GM19238 (cell line): Measurements from ENCODE around the gene MICALL1.
"Not testable (repeated sequence)": the region's sequence is repeated elsewhere in the genome, so short reads cannot be mapped to it uniquely, and the experiment has no call there.

Experiments
- DNase-seq: peaks from one replicate; pipeline ENCODE4 v3.0.0; 2011; ENCODE audit warnings: low spot score; ENCODE audit not compliant: insufficient read length

MICALL1 gene

DNA sequence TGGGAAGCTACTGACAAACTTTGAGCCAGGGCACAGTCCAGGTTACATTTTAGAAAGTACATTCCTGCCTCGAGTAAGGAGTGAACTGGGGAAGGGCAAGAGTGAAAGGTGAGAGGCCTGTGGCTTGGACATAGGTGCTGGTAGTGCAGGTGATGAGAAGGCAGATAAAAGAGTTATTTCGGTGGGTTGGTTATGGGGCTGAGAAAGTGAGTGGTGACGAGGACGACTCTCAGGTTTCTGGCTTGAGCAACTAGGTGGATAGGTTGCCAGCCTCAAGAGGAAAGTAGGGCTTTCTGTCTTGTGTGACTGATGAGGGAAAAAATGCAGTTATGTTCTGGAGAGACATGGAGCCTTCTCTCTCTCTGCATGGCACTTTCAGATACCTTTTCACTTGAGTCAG, 51.1 kb downstream of the MICALL1 start:
- DNase-seq = no peak

DNA sequence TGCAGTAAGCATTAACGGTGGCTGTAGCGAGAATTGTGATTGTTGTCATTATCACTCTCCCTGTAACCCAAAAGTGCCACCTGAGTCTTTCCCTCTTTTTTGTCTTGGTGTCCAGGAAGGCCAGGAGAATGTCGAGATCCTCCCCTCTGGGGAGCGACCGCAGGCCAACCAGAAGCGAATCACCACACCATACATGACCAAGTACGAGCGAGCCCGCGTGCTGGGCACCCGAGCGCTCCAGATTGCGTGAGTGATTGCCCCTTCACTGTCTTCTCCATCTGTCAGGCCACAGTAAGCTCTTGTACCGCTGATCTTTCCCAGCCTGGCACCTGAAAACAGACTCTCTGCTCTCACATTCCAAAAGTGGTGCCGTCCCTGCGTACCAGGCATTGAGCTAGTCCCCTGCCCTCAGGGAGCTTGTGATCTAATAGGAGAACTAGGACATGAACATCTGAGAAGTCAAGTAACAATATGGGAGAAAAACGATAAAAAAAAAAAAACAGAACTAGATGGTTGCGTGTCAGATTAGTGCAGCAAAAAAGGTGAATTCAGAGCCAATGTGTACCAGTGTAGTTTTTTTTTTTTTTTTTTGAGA, 53.2 kb downstream of the MICALL1 start:
- no peak for DNase-seq

DNA sequence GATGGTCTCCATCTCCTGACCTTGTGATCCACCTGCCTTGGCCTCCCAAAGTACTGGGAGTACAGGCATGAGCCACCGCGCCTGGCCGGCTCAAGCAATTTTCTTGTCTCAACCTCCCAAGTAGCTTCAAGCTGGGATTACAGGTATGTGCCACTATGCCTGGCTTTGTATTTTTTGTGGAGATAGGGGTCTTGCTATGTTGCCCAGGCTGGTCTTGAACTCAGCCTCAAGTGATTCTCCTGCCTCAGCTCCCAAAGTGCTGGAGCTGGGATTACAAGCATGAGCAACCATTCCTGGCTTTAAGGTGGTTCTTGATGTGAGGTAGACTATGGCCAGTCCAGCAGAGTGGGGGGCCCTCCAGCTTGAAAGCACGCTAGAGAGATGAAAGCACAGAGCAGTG, 55.0 kb downstream of the MICALL1 start:
- no peak for DNase-seq

DNA sequence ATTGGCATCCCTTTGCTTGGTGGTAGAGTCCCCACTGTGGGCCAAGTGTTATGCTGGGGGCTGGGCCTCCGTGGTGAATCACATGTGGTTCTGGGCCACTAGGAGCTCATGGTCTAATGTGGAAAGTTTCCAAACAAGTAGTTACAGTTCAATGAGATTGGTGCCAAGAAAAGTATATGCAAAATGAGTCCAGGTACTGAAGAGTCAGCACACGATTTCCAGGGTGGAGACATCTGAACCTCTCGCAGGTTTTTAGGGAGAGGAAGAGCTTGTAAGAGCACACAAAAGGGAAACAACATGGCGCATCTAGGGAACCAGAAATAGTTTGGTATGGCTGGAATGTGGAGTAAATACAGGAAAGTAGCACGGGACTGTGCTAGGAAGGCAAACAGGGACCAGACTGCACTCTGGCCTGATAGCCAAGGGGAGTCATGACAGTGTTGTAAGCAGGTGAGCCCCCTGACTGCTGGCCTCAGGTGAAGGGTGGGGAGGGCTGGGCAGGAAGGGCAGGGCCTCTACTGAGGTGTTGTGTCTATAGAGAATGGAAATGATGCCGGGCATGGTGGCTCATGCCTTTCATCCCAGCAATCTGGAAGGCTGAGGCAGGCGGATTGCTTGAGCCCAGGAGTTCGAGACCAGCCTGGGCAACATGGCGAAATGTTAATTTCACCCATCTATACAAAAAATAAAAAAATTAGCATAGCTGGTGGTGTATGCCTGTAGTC, 60.0 kb downstream of the MICALL1 start:
- no peak for DNase-seq

DNA sequence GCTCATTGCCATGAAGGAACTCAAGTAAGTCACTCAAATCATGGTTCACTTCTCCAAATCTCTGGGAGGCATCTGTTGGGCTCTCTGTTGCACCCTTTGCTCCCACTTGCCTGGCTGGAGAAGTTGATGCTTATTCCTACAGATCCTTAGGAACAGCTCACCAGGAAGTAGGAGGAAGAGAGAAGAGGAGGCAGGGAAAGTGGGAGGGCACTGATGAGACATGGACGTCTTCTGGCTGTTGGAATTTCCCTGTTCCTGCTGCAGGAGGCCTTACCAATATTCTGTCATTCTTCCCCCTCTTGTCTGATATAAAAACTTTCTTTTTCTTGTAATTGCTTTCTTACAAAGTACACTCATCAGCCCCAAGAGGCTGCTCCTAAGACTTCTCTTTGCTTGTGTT, 61.0 kb downstream of the MICALL1 start:
- no peak for DNase-seq

DNA sequence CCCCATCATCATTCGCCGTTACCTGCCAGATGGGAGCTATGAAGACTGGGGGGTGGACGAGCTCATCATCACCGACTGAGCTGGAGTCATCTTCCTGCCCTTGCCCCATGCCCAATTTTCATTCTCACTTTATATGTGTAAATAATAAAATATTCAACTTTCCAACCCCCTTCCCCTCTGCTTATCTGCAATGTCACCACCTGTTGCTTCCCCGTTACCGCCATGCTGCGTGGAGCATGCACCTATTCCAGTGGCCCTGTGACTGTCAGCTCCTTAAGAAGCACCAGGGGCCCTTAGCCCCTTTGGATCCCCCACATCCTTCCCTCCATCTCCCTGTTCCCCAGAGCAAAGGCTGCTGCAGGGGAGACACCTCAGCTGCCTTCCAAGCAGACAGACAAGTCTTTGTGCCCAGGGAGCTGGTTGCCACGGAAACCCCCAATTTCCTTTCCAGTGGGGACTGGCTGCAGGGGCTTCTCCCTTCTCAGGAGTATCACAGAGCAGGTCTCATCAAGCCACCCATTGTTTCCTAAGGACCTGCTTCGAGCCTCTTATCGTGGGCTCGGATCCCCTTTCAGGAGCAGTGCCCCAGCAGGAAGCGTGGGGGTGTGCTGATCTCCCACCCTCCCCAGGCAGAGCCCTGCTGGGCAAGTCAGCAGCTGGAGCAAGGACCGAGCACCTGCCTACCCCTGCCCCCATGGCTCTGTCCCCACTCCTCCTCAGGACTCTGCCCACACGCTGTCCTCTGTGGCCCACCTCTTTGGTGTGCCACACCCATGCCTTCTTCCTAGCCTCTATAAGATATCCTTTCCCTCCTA, 61.7 kb downstream of the MICALL1 start:
- DNase-seq = no peak

DNA sequence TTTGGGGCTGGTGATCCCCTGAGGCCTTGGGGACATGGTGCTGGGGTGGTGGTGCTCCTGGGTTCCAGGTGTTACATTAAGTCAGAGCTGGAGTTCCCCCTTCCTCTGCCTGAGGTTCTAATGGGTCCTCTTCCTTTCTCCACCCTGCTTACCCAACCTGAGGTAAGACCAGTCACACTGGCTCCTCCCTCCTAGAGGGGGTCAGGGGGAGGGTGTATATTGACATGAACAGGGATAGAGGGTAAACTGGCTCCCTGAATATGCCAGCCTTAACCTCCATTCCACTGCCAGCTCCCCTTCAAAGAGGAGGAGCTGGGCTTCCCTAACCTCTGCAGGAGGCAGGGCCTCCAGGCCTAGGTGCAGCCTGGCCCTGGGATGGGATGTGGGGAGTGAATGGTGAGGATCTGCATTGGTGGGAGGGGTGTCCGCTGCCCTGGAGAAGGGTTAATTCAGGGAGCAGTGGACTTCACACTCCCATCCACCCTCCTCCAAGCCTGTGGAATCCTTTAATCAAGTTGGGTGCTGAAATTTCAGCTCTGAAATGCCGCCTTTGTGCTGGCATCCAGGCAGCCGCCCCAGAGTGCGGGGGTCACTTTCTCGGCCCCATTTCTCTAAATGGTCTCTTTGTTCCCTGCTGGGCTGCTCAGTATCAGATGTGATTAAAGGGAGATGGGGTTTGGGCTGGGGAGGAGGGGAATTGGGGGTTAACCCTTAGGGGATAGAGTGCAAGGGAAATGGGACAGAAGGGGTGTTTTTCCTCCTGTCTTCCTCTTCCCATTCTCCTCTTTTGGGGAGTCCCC, 62.6 kb downstream of the MICALL1 start:
- DNase-seq = no peak

DNA sequence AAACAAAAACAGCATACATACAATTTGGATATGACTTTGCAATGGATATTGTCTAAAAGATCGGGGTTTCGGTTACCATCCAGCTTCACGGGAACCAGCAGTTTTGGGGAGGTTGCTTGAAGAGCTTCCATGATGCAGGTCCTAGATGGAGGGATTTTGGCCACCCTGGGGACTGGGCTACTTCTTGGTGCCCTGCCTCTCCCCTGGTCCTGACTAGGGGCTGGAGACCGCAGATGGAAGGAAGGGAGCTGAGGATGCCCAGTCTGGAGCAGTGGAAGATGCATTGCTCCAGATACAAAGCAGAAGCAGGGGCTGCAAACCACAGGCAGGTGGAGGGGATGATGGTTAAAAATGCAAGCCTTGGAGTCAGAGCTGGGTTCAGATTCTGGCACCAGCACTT, 64.8 kb downstream of the MICALL1 start:
- DNase-seq = no peak

DNA sequence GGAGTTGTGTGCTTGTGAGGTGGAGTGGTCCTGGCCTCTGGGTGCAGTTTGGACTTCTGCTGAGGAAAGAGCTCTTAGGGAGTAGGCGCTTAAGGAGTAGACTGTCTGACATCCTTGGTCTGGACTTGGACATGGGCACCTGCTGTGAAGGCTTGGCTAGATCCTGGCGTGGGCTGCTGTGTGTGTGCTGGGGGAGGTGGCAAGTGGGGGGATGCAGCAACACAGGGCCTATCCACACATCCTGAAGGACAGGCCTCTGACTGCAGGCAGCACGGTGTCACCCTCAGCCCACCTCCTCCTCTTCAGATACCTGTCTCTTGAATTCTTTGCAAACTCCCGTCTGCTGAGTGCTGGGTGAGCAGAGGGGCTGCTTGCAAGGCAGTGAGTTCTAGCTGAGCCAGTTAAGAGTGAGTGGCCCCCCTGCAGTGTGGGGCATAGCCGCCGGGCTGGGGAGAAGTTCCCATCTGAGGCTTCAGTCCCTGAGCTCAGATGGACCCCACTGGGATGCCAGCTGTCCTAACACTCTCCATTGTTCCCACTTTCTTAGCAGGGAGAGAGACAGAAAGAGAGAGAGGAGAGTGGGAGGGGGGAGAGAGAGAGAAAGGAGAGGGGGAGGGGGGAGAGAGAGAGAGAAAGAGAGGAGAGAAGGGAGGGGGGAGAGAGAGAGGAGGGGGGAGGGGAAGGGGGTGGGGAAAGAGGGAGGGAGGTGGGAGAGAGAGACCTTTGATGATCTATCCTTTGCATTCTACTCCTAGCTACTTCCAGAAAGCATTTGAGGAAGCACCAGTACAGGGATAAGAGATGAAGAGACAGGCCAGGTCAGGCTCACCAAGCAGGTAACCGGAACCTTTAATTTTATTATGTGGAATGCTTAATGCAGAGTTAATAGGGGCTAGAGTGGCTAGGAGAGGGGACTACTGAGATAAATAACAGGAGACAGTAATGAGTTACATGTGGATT, 65.7 kb downstream of the MICALL1 start:
- DNase-seq = no peak

DNA sequence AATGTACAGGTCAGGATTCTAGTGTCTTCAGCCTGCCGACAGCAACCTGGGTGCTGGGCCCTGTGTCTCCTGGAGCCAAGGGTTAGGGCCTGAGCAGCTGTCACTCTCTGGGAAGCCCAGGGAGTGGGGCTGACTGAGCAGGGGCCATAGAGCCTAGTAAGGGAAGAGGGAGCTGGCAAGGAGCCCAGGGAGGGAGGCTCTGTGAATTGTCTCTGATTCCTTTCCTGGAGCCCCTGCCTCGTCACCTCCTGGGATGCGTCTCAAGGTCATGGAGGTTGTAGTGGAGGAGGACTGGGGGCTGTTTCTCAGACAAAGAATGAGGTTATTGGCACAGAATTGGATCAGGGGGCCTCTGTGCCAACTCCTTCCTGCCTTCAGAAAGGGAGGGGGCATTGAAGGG, 66.4 kb downstream of the MICALL1 start:
- no peak for DNase-seq

DNA sequence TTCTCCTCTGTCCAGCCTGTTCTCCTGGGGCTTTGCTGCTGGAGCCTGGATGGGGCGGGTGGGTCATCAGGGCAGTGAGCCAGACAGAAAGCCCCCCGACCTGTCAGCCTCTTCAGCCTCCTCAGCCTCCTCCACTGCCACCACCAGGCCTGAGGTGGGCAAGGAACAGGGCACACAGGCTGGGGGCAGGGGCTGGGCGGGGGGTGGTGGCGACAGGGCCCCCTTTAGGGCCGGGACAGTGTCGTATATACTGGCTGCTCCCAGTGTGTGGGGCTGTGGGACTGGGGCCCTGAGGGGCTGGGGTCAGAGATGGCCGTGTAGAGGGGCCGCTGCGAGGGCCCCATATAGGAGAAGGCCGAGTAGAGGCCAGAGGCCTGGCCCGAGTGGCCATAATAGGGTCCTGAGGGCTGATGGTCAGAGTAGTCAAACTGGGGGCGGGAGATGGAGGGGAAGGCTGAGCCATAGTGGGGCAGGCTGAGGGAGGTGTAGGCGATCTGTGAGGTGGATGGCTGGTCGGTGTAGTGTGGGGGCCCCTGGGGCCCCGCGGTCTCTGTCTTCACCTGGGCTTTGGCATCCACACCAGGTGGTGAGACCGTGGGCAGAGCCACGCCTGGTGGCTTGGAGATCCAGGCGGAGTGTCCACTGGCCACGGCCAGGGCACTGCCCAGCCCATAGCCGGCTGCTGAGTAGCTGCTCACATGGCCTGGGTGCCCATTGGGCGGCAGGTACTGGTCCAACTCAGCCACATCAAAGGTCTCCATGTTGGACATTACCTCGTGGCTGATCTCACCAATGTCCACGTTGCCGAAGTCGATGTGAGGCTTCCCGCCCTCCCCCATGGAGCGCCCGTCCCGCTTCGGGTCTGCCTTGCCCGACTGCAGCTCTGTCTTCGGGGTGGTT, 67.4 kb downstream of the MICALL1 start:
- DNase-seq = no peak

DNA sequence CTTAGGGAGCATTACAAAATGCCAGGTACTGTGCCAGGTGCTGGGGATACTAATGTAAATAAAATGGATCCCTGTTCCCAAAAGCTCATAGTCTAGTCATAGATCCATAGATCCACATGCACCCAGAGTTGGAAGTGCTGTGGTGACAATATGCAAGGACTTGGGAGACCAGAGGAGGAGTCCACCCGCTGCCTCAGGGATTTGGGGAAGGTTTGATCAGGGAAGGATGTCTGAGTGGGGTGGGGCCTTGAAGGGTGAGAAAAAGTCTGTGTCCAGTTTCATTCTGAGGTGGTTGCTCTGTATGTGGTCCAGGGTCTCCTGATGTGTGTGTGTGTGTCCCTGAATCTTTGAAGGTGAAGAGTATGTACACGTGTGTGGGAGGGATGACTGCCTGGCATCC, 69.1 kb downstream of the MICALL1 start:
- DNase-seq = no peak

DNA sequence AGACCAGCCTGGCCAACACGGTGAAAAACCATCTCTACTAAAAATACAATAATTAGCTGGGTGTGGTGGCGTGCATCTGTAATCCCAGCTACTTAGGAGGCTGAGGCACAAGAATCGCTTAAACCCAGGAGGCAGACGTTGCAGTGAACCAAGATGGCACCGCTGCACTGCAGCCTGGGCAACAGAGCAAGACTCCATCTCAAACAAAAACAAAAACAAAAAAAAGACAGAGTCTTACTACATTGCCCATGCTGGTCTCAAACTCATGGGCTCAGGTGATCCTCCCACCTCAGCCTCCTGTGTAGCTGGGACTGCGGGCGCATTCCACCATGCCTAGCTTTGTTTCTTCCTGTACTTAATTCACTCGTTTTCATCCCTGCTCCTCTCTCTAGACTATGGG, 69.9 kb downstream of the MICALL1 start:
- not testable (repeated sequence) for DNase-seq

DNA sequence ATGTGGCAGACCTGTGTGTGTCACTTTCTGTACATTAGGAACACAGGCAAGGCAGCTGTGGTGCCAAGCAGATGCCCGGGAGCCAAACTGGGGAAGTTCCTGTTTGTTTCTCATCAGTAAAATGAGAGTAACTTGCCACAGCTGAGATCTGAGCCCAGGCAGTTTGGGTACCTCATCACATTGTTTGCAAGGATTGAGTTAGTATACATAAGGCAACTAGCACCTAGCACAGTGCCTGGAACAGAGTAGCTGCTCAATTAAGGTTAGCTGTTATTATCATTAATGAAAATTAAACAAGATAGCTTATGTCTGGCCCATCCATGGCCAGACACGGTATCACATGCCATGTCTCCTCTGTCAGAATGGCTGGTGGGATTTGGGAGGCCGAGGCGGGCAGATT, 70.5 kb downstream of the MICALL1 start:
- no peak for DNase-seq

DNA sequence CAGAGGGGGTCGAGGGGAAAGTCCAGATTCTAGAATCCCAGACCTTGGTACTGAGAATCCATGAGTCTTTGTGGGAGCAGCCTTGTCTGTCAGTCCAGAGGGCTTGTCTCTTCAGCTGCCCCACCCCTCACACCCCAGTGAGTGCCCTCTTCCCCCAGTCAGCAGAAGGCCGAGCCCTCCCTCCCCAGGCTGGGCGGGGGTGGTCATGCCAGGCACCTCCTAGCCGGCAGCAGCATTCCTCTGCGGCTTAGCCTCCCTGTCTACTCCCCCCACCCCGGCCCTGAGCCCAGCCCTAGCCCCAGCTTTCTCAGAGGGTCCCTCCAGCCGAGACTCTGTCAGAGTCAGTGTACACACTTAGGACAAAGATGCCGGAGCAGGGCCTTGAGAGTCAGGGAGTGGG, 73.7 kb downstream of the MICALL1 start:
- DNase-seq = no peak

DNA sequence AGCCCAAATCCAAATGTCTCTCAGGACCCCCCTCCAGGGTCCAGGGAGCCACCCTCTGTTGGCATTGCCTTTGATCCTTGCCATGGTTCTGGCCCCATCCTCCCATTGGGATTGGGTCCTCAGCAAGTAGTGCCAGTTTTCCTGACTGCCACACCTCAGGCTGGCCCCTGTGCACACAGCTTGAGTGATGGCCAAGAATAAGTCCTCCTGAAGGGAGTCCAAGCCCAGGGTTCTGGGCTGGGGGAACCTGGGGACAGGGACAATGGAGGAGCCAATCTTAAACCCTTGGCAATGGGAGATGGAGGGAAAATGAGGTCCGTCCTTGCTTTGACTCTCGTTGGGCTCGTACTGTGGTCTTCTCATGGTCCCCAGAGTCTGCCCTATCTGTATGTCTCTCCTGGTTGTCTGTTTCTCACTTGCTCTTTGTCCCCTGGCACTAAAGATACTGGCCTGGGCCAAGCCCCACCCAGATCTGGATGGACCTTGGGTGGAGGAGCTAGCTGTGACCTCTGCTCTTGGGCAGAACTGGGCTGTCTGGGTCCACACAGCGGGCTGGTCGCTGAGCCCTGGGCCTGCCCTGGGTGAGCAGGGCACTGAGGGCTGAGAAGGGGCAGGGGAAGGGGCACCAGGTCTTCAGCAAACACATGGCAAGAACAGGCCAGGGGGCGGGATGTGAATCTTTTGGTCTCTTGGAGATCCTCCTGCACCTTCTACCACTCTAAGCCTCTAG, 75.3 kb downstream of the MICALL1 start:
- no peak for DNase-seq

DNA sequence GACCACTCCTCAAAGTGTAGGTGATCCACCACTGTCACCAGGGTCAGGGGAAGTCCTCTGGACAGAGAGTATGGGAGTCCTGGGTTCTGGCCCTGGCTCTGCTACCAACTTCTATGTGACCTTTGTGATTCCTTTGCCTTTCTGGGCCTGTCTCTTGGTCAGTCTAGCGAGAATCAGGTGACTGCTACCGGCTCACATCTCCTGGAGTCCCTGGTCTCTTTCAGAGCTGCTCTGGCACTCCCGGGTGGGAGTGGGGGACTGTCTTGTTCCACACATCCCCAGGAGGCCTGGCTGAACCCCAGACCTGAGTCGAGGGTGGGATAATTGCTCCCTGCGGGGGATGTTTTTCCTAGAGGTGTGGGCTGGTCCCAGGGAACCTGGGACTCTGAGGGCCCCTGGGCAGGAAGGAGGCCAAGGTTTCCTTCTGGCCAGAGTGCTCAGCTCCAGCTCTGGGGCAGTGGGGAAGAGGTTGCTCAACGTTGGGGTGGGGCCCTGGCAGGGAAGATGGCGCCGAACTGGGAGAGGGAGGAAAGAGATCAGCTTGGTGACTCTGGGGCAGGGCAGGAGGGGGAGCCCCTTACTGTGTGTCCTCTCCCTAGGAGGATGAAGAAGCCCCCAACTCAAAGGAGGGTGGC, 76.2 kb downstream of the MICALL1 start:
- no peak for DNase-seq
